ENCODE measurements around the gene BPI.
A peak's percentile ranks its signal among the peaks of the same experiment; 100 is the strongest.

BPI gene

DNA sequence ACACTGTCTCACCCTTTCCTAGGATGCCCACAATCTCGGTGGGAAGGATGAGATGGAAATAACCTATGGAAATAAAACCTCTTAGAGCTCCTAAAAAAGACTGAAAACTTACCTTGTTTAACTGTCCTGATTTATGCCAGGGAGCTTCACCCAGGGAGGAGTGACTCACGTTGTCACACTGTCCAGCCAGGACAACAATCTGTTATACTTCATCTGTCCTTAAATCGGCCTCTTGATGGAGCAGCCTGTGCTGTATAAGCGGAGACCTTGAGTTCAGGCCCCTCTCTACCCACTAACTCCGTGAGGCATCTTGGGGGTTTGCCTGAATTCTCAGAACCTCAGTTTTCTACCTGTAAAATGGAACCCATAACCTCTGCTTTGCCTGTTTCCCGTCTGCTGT is 34.2 kb upstream of the BPI start:
- DNase-seq = no peak
- CTCF ChIA-PET = no interaction called here
- Histone ChIP-seq H3K9me3 (ENCODE audit: control extremely low read depth in 1 of 5, control insufficient read depth in 4 of 5, insufficient read depth in 2 of 5, low read depth in 1 of 5, low read length in 4 of 5) (peaks cover 0 to 4% (median 0%) of the 10 kb centered on the region in 5 experiments), H3K4me1 (ENCODE audit: control extremely low read depth in 1 of 4, control insufficient read depth in 4 of 4, insufficient read depth in 4 of 4, low read length in 3 of 4) (no peaks in the 10 kb centered on the region), H3K36me3 (ENCODE audit: control insufficient read depth in 4 of 4, insufficient read depth in 4 of 4, low read length in 3 of 4) (no peaks in the 10 kb centered on the region), H3K27ac (ENCODE audit: insufficient read depth in 1 of 2, low read depth in 1 of 2, low read length in 2 of 2, poor library complexity in 1 of 2, severe bottlenecking in 2 of 2) (no peak overlapping the region), H3K27me3 (replicated peaks in 2 of 5; ENCODE audit: control insufficient read depth in 4 of 5, insufficient read depth in 5 of 5, low read length in 4 of 5) (peaks cover 0 to 42% (median 14%) of the 10 kb centered on the region in 5 experiments), H3K4me3 (ENCODE audit: control insufficient read depth in 1 of 7, extremely low read depth in 1 of 7, insufficient read depth in 4 of 7, low read depth in 2 of 7, low read length in 6 of 7) (no peak overlapping the region)
- WGBS (ENCODE audit: insufficient coverage) = 92% methylated on average over 6 of the region's 6 CpGs
- POLR2A ChIA-PET = interaction anchor here (1.2 kb wide), 1 partner anchor 14 kb away, joined by 3 read pairs; no protein-coding TSS in a partner anchor

DNA sequence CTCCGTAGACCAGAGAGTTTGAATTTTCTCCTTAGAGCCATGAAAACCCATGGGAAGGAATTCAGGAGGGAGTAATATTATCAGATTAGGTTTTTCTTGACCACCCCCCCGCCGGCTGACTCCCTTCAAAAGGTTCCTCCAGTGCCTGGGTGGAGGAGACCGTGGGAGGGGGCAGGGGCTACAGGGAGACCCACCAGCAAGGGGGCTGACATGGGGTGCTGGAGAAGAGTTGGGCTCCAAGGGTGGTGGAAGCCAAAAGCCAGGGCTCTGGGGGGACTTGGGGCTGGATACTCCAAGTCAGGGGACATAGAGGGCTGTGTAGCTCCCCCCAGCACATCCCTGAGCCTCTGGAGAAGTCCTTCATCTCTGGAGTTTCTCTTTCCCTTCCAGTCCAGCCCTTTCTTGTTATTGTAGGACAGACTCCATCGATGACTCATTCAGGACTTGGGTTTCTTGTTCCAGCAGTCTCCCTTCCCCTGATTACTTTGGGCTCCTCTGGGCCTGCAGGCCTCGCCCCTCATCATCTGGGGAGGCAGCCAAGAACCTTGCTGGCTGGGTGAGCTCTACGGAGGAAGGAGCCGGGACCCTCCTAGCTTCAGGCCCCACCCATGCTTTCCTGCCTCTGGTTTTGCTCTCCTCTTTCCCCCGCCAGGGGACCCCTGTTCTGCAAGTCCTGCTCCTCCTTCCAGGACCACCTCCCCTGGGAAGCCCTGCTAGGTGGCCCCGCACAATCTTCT is 32.9 kb upstream of the BPI start:
- H3K4me1 ChIP-seq (ENCODE audit: control extremely low read depth in 1 of 4, control insufficient read depth in 4 of 4, insufficient read depth in 4 of 4, low read length in 3 of 4) = no peaks in the 10 kb centered on the region
- H3K27ac ChIP-seq (ENCODE audit: insufficient read depth in 1 of 2, low read depth in 1 of 2, low read length in 2 of 2, poor library complexity in 1 of 2, severe bottlenecking in 2 of 2) = no peak overlapping the region
- WGBS (ENCODE audit: insufficient coverage) = 91% methylated on average over 9 of the region's 10 CpGs
- no peak overlapping the region for H3K4me3 ChIP-seq (ENCODE audit: control insufficient read depth in 1 of 7, extremely low read depth in 1 of 7, insufficient read depth in 4 of 7, low read depth in 2 of 7, low read length in 6 of 7)
- CTCF ChIA-PET = interaction anchor here (1.0 kb wide), 1 partner anchor 31 kb away, joined by 3 read pairs; no protein-coding TSS in a partner anchor
- POLR2A ChIA-PET = no interaction called here
- H3K27me3 ChIP-seq (replicated peaks in 2 of 5; ENCODE audit: control insufficient read depth in 4 of 5, insufficient read depth in 5 of 5, low read length in 4 of 5) = peaks cover 0 to 39% (median 14%) of the 10 kb centered on the region in 5 experiments
- no peak for DNase-seq
- no peaks in the 10 kb centered on the region for H3K36me3 ChIP-seq (ENCODE audit: control insufficient read depth in 4 of 4, insufficient read depth in 4 of 4, low read length in 3 of 4)
- H3K9me3 ChIP-seq (ENCODE audit: control extremely low read depth in 1 of 5, control insufficient read depth in 4 of 5, insufficient read depth in 2 of 5, low read depth in 1 of 5, low read length in 4 of 5) = peaks cover 0 to 7% (median 0%) of the 10 kb centered on the region in 5 experiments

DNA sequence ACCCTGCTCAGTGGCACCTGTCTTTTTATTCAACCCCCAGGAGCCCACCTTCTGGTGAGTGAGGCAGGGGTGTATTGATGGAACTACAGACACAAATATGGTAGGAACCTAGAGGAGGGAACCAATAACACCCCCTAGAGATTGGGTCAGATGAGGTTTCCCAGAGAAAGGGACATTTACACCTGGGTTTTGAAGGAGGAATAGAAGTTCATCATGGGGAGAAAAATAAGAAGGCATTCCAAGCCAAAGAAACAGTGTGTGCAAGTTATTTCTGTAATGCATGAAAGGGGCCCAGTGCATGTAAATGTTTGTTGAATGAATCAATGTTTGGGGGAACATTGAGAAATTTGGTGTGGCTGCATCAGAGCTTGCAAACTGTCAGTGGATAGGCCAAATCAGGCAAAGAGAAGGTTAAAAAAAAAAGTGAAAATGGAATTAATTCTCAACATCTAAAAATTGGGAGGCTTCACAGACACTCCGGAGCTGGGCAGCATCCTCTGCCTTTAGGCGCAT is 32.3 kb upstream of the BPI start:
- peaks cover 0 to 39% (median 14%) of the 10 kb centered on the region in 5 experiments for H3K27me3 ChIP-seq (replicated peaks in 2 of 5; ENCODE audit: control insufficient read depth in 4 of 5, insufficient read depth in 5 of 5, low read length in 4 of 5)
- H3K4me1 ChIP-seq (ENCODE audit: control extremely low read depth in 1 of 4, control insufficient read depth in 4 of 4, insufficient read depth in 4 of 4, low read length in 3 of 4) = no peaks in the 10 kb centered on the region
- ChIA-PET POLR2A (interaction anchor here (0.6 kb wide), 1 partner anchor 25 kb away, joined by 3 read pairs; no protein-coding TSS in a partner anchor), CTCF (interaction anchor here (0.6 to 1.0 kb wide), 2 partner anchors 31 to 34 kb away, joined by 3 read pairs; no protein-coding TSS in a partner anchor)
- DNase-seq = no peak
- no peak overlapping the region for H3K27ac ChIP-seq (ENCODE audit: insufficient read depth in 1 of 2, low read depth in 1 of 2, low read length in 2 of 2, poor library complexity in 1 of 2, severe bottlenecking in 2 of 2)
- H3K9me3 ChIP-seq (ENCODE audit: control extremely low read depth in 1 of 5, control insufficient read depth in 4 of 5, insufficient read depth in 2 of 5, low read depth in 1 of 5, low read length in 4 of 5) = peaks cover 0 to 7% (median 0%) of the 10 kb centered on the region in 5 experiments
- 100% methylated on average over 2 of the region's 2 CpGs for WGBS (ENCODE audit: insufficient coverage)
- H3K4me3 ChIP-seq (ENCODE audit: control insufficient read depth in 1 of 7, extremely low read depth in 1 of 7, insufficient read depth in 4 of 7, low read depth in 2 of 7, low read length in 6 of 7) = no peak overlapping the region
- no peaks in the 10 kb centered on the region for H3K36me3 ChIP-seq (ENCODE audit: control insufficient read depth in 4 of 4, insufficient read depth in 4 of 4, low read length in 3 of 4)

DNA sequence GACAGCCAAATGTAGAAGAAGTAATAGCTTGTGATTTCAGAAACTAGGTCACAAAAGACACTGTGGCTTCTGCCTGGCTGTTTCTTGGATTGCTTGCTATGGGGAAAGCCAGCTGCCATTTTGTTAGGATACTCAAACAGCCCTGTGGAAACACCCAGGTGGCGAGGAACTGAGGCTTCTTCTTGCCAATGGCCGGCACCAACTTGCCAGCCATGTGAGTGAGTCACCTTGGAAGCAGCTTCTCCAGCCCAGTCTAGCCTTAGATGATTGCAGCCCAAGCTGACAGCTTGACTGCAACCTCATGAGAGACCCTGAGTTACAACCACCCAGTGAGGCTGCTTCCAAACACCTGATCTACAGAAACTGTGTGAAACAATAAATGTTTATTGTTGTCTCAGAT is 31.6 kb upstream of the BPI start:
- Histone ChIP-seq H3K36me3 (ENCODE audit: control insufficient read depth in 4 of 4, insufficient read depth in 4 of 4, low read length in 3 of 4) (no peaks in the 10 kb centered on the region), H3K9me3 (ENCODE audit: control extremely low read depth in 1 of 5, control insufficient read depth in 4 of 5, insufficient read depth in 2 of 5, low read depth in 1 of 5, low read length in 4 of 5) (peaks cover 0 to 7% (median 0%) of the 10 kb centered on the region in 5 experiments), H3K4me1 (ENCODE audit: control extremely low read depth in 1 of 4, control insufficient read depth in 4 of 4, insufficient read depth in 4 of 4, low read length in 3 of 4) (no peaks in the 10 kb centered on the region), H3K4me3 (ENCODE audit: control insufficient read depth in 1 of 7, extremely low read depth in 1 of 7, insufficient read depth in 4 of 7, low read depth in 2 of 7, low read length in 6 of 7) (no peak overlapping the region), H3K27ac (ENCODE audit: insufficient read depth in 1 of 2, low read depth in 1 of 2, low read length in 2 of 2, poor library complexity in 1 of 2, severe bottlenecking in 2 of 2) (no peak overlapping the region), H3K27me3 (replicated peaks in 2 of 5; ENCODE audit: control insufficient read depth in 4 of 5, insufficient read depth in 5 of 5, low read length in 4 of 5) (peaks cover 0 to 38% (median 13%) of the 10 kb centered on the region in 5 experiments)
- DNase-seq = no peak
- POLR2A ChIA-PET = no interaction called here
- CTCF ChIA-PET = interaction anchor here (0.6 to 1.5 kb wide), 3 partner anchors 32 to 33 kb away, joined by 3 to 4 read pairs (median 3); no protein-coding TSS in a partner anchor
- WGBS (ENCODE audit: insufficient coverage) = 100% methylated on average over 2 of the region's 2 CpGs

DNA sequence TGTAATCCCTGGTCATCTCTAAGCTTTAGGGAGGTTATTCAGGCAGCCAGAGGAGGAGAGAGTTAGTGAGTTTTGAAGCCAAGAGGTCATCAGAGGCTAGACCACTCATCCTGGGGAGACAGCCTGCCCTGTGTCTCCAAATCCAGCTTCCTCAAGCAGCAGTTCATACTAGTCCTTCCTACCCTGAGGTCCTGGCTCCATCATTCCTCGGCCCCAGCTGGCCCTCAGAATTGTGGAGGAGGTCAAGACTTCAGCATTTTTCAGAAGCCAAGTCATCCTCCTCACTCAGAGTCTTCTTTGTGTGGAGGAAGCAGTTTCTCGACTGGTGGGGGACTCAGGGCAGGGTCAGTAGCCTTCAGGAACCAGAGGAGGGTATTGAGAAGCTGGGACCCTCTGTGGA is 31.0 kb upstream of the BPI start:
- DNase-seq = no peak
- Histone ChIP-seq H3K36me3 (ENCODE audit: control insufficient read depth in 4 of 4, insufficient read depth in 4 of 4, low read length in 3 of 4) (no peaks in the 10 kb centered on the region), H3K4me3 (ENCODE audit: control insufficient read depth in 1 of 7, extremely low read depth in 1 of 7, insufficient read depth in 4 of 7, low read depth in 2 of 7, low read length in 6 of 7) (no peak overlapping the region), H3K9me3 (ENCODE audit: control extremely low read depth in 1 of 5, control insufficient read depth in 4 of 5, insufficient read depth in 2 of 5, low read depth in 1 of 5, low read length in 4 of 5) (peaks cover 0 to 7% (median 0%) of the 10 kb centered on the region in 5 experiments), H3K27me3 (replicated peaks in 2 of 5; ENCODE audit: control insufficient read depth in 4 of 5, insufficient read depth in 5 of 5, low read length in 4 of 5) (peaks cover 0 to 35% (median 13%) of the 10 kb centered on the region in 5 experiments), H3K27ac (ENCODE audit: insufficient read depth in 1 of 2, low read depth in 1 of 2, low read length in 2 of 2, poor library complexity in 1 of 2, severe bottlenecking in 2 of 2) (no peak overlapping the region), H3K4me1 (ENCODE audit: control extremely low read depth in 1 of 4, control insufficient read depth in 4 of 4, insufficient read depth in 4 of 4, low read length in 3 of 4) (no peaks in the 10 kb centered on the region)
- ChIA-PET POLR2A (no interaction called here), CTCF (interaction anchor here (1.4 to 1.5 kb wide), 2 partner anchors 14 to 32 kb away, joined by 3 to 4 read pairs; no protein-coding TSS in a partner anchor)
- WGBS (ENCODE audit: insufficient coverage) = 100% methylated on average over 1 of the region's 2 CpGs

DNA sequence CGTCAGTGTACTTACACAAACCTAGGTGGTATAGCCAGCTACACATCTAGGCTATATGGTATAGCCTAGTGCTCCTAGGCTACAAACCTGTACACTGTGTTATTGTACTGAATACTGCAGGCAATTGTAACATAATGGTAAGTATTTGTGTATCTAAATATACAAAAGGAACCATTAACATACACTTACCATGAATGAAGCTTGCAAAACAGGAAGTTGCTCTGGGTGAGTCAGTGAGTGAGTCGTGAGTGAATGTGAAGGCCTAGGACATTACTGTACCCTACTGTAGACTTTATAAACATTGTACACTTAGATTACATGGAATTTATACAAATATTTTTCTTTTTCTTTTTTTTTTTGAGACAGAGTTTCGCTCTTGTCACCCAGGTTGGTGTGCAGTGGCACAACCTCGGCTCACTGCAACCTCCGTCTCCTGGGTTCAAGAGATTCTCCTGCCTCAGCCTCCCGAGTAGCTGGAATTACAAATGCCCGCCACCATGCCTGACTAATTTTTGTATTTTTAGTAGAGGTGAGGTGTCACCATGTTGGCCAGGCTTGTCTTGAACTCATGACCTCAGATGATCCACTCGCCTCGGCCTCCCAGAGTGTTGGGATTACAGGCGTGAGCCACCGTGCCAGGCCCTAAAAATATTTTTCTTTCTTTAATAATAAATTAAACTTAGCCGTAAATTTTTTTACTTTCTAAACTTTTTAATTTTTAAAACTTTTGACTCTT is 28.0 kb upstream of the BPI start:
- WGBS (ENCODE audit: insufficient coverage) = 97% methylated on average over 5 of the region's 12 CpGs
- POLR2A ChIA-PET = no interaction called here

More for the DNA sequence above, 28.0 kb upstream of the BPI start:
- peaks cover 0 to 37% (median 11%) of the 10 kb centered on the region in 5 experiments for H3K27me3 ChIP-seq (replicated peaks in 2 of 5; ENCODE audit: control insufficient read depth in 4 of 5, insufficient read depth in 5 of 5, low read length in 4 of 5)
- H3K27ac ChIP-seq (ENCODE audit: insufficient read depth in 1 of 2, low read depth in 1 of 2, low read length in 2 of 2, poor library complexity in 1 of 2, severe bottlenecking in 2 of 2) = no peak overlapping the region
- H3K36me3 ChIP-seq (ENCODE audit: control insufficient read depth in 4 of 4, insufficient read depth in 4 of 4, low read length in 3 of 4) = no peaks in the 10 kb centered on the region
- H3K4me3 ChIP-seq (ENCODE audit: control insufficient read depth in 1 of 7, extremely low read depth in 1 of 7, insufficient read depth in 4 of 7, low read depth in 2 of 7, low read length in 6 of 7) = no peak overlapping the region
- H3K9me3 ChIP-seq (ENCODE audit: control extremely low read depth in 1 of 5, control insufficient read depth in 4 of 5, insufficient read depth in 2 of 5, low read depth in 1 of 5, low read length in 4 of 5) = peaks cover 0 to 4% (median 0%) of the 10 kb centered on the region in 5 experiments
- H3K4me1 ChIP-seq (ENCODE audit: control extremely low read depth in 1 of 4, control insufficient read depth in 4 of 4, insufficient read depth in 4 of 4, low read length in 3 of 4) = no peaks in the 10 kb centered on the region
- CTCF ChIA-PET = interaction anchor here (1.0 kb wide), 1 partner anchor 11 kb away, joined by 3 read pairs; no protein-coding TSS in a partner anchor
- DNase-seq = peak; percentile 18 to 79 (median 67)
